ENCODE results near the gene OTOG. TPM values are rescaled to one million over a fixed set of nuclear protein-coding genes. Genes with fewer than 3 reads are reported as not detected.

The OTOG gene
- total RNA-seq, 1 experiment from 2014 or later, result not detected

DNA sequence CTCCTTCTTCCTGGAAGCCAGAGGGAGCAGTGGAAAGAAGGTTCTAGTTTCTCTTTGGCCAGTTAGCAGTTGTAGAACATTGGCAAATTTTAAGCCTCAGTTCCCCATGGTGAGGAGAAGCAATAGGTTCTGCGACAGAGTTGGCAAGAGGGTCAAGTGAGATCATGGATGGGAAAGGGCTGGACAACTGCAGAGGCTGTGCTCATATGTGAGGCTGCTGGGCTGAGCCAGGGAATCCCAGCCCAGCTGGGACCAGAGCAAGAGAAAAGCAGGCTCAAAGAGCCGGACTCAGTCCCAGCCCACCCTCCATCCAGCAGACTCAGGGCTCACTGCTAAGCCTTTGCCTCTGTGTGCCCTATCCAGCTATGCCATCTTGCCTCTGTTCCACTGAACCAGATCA is 105.5 kb downstream of the OTOG start:
- H3K4me2 ChIP-seq, result no peak overlapping the region
- ChIA-PET POLR2A (ENCODE audit: unreplicated experiment) (no interaction called here), CTCF (no interaction called here)
- H2AFZ ChIP-seq, result no peak overlapping the region
- no TSS peak for BruUV-seq (replicated peaks)
- intact Hi-C loops (cut with micrococcal nuclease; ENCODE audit: unreplicated experiment), result no loop called here
- no peaks in the 10 kb centered on the region; the same call in 1 of the 2 replicates for H3K9me3 ChIP-seq (ENCODE audit: insufficient read depth, low read depth)
- no peaks in the 10 kb centered on the region for H3K4me1 ChIP-seq (replicated peaks; ENCODE audit: insufficient read depth)
- no peaks in the 10 kb centered on the region for H4K20me1 ChIP-seq (ENCODE audit: insufficient read depth)
- H3K27me3 ChIP-seq (ENCODE audit: insufficient read depth, low read depth), result peaks cover 46% of the 10 kb centered on the region
- no peaks in the 10 kb centered on the region for H3K9me2 ChIP-seq (ENCODE audit: insufficient read depth)
- no peaks in the 10 kb centered on the region for H3K36me3 ChIP-seq (ENCODE audit: low read depth)
- DNase-seq, result no peak
- H3K79me2 ChIP-seq (ENCODE audit: low read depth), result no peaks in the 10 kb centered on the region
- TF ChIP-seq, protein P1, sequence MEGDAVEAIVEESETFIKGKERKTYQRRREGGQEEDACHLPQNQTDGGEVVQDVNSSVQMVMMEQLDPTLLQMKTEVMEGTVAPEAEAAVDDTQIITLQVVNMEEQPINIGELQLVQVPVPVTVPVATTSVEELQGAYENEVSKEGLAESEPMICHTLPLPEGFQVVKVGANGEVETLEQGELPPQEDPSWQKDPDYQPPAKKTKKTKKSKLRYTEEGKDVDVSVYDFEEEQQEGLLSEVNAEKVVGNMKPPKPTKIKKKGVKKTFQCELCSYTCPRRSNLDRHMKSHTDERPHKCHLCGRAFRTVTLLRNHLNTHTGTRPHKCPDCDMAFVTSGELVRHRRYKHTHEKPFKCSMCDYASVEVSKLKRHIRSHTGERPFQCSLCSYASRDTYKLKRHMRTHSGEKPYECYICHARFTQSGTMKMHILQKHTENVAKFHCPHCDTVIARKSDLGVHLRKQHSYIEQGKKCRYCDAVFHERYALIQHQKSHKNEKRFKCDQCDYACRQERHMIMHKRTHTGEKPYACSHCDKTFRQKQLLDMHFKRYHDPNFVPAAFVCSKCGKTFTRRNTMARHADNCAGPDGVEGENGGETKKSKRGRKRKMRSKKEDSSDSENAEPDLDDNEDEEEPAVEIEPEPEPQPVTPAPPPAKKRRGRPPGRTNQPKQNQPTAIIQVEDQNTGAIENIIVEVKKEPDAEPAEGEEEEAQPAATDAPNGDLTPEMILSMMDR (conservative IDR thresholded peaks at IDR 0.05), result no peak
- no peak for TF ChIP-seq EZH2 (IDR thresholded peaks at IDR 0.05; ENCODE audit: low read depth)
- H3K4me3 ChIP-seq, result no peak overlapping the region
- no peaks in the 10 kb centered on the region for H3F3A ChIP-seq (ENCODE audit: insufficient read depth, low read depth)
- H3K27ac ChIP-seq, result no peak overlapping the region

DNA sequence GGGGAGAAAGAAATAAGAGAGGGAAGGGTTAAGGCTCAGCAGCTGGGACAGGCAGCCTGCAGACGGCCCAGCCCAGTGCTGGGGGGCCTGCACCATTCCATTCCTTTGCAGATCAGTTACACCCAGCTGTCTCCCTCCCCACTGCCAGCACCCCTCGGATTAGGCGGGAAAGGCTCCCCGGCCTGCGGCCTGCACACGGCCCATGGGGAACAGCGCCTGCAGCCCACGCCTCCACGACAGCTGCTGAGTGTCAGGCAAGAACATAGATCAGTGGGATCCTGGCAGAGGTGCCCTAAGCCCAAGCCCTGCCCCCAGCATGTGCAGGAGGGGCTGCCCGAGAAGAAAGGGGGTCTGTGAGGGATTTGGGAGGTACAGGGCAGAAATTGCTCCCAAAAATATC is 106.6 kb downstream of the OTOG start:
- no peaks in the 10 kb centered on the region for H3K9me2 ChIP-seq (ENCODE audit: insufficient read depth)
- no peak overlapping the region for H3K4me2 ChIP-seq
- peaks cover 36% of the 10 kb centered on the region for H3K27me3 ChIP-seq (ENCODE audit: insufficient read depth, low read depth)
- no TSS peak for BruUV-seq (replicated peaks)
- H2AFZ ChIP-seq, result no peak overlapping the region
- H4K20me1 ChIP-seq (ENCODE audit: insufficient read depth), result no peaks in the 10 kb centered on the region
- H3K36me3 ChIP-seq (ENCODE audit: low read depth), result no peaks in the 10 kb centered on the region
- ChIA-PET POLR2A (ENCODE audit: unreplicated experiment) (no interaction called here), CTCF (no interaction called here)
- no peaks in the 10 kb centered on the region for H3K4me1 ChIP-seq (replicated peaks; ENCODE audit: insufficient read depth)
- no peak for DNase-seq
- H3K4me3 ChIP-seq, result no peak overlapping the region
- H3K79me2 ChIP-seq (ENCODE audit: low read depth), result no peaks in the 10 kb centered on the region
- H3F3A ChIP-seq (ENCODE audit: insufficient read depth, low read depth), result no peaks in the 10 kb centered on the region
- no peak overlapping the region for H3K27ac ChIP-seq
- TF ChIP-seq, protein P1 (conservative IDR thresholded peaks at IDR 0.05), result no peak
- TF ChIP-seq EZH2 (IDR thresholded peaks at IDR 0.05; ENCODE audit: low read depth), result no peak
- intact Hi-C loops (cut with micrococcal nuclease; ENCODE audit: unreplicated experiment), result no loop called here
- H3K9me3 ChIP-seq (ENCODE audit: insufficient read depth, low read depth), result no peaks in the 10 kb centered on the region; the same call in 1 of the 2 replicates

DNA sequence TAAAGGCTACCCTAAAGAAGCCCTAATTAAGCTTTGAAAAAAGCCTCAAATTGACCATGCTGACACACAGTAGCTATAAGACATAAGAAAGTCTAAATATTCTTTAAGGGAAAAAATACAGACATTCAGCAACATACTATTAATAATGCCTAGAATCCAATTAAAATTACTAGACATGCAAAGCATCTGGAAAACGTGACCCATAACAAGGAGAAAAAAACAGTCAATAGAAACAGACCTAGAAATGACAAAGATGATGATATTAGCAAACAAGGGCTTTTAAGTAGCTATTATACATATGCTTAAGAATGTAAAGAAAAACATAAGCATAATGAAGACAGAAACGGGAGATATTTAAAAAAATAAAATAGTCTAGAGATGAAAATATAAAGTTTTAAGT is 108.6 kb downstream of the OTOG start:
- peaks cover 27% of the 10 kb centered on the region for H3K27me3 ChIP-seq (ENCODE audit: insufficient read depth, low read depth)
- no peaks in the 10 kb centered on the region for H3K9me2 ChIP-seq (ENCODE audit: insufficient read depth)
- intact Hi-C loops (cut with micrococcal nuclease; ENCODE audit: unreplicated experiment), result no loop called here
- no peak for DNase-seq
- CTCF ChIA-PET, result no interaction called here
- H3K27ac ChIP-seq, result no peak overlapping the region
- no peak overlapping the region for H3K4me2 ChIP-seq
- BruUV-seq (replicated peaks), result no TSS peak
- no peak overlapping the region for H3K4me3 ChIP-seq
- POLR2A ChIA-PET (ENCODE audit: unreplicated experiment), result no interaction called here
- H3K4me1 ChIP-seq (replicated peaks; ENCODE audit: insufficient read depth), result no peaks in the 10 kb centered on the region
- no peak for TF ChIP-seq EZH2 (IDR thresholded peaks at IDR 0.05; ENCODE audit: low read depth)
- TF ChIP-seq, protein P1 (conservative IDR thresholded peaks at IDR 0.05), result no peak
- no peak overlapping the region for H2AFZ ChIP-seq
- no peaks in the 10 kb centered on the region for H3F3A ChIP-seq (ENCODE audit: insufficient read depth, low read depth)
- H3K36me3 ChIP-seq (ENCODE audit: low read depth), result no peaks in the 10 kb centered on the region
- no peaks in the 10 kb centered on the region for H4K20me1 ChIP-seq (ENCODE audit: insufficient read depth)
- H3K9me3 ChIP-seq (ENCODE audit: insufficient read depth, low read depth), result no peaks in the 10 kb centered on the region; the same call in 1 of the 2 replicates
- H3K79me2 ChIP-seq (ENCODE audit: low read depth), result no peaks in the 10 kb centered on the region
